Fibroblast of skin of left quadriceps (primary cell): ENCODE measurements around the gene UMODL1.

Source experiments
- DNase-seq, 2 experiments: peaks; one replicate each; pipeline ENCODE4 v3.0.0-alpha.2; 2013; ENCODE audit warnings: low read depth in 2 of 2

The UMODL1 gene

DNA sequence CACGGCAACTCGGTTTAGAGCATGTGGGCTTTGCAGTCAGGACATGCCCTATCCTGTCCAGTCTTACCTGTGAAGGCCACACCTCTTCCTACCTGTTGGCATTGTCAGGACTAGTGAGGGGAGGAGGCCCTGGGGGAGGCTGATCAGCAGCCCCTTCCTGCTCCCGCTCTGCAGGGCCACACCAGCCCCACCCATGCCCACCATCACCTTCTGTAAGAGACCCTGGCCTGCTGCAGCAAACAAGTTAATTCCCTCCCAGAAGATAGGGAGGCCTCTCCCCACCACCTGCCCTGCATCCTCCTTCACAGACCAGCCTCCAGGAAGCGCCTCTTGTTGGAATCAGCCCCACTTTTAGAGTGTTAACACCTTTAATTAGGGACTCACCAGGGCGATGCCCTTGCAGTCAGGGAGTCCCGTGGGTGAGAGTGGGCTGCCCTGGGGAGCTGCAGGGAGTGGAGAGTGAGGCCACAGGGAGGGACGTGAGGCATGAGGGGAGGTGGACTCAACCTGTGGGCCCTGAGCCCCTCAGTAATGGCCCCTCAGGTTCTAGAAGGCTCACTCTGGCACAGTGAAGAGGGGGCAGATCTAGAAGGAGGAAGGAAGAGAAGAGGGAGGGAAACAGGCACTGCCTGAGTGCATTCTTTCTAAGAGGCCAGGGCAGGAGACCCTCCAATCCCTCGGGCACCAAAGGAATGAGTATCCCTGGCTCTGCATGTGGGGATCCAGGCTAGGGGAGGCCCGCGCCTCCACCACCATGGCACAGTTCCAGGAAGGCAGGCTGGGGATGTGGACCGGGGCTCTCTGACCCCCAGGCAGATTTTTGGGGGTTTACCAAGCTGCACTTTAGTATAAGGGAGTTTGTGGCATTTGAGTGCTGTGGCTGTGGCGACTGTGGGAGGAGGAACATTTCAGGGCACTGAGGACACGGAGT, 8.2 kb downstream of the UMODL1 start:
- no peak for DNase-seq

GRCh38 chr21:42079939-42080787, 9.0 kb downstream of the UMODL1 start:
- DNase-seq = peak; percentile 37 to 46

DNA sequence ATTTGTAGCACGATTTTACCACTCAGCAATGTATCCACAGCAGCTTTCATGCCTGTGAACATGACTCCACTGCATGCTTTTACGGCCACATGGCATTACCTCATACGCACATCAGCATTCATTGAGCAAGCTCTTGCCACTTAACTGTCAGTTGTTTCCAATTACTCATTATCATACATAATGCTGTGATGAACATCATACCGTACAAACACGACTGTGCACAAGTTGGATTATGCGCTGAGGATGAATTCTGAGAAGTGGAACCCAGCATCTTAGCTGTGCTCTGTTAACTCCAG, 9.6 kb downstream of the UMODL1 start:
- DNase-seq = peak; percentile 83 to 86

DNA sequence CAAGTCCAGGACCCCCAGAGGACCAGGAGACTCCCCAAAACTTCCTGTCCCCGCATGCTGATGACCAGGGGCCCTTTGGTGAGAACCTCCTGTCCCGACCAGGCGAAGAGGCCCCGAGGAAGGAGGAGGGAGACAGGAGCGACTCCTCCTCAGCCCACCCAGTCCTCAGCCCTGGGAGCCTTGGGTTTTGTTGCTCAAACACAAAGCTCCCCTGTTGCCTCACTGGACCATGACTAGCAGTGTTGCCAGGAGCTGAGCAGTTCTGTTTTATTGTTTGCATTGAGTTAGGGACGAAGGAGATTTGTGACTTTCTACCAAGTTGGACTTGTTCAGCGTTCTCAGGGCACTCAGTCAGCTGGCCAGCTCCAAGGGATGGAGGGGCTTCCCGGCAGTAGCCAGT, 10.0 kb downstream of the UMODL1 start:
- DNase-seq = no peak

GRCh38 chr21:42081931-42082381, 10.8 kb downstream of the UMODL1 start:
- DNase-seq = no peak

DNA sequence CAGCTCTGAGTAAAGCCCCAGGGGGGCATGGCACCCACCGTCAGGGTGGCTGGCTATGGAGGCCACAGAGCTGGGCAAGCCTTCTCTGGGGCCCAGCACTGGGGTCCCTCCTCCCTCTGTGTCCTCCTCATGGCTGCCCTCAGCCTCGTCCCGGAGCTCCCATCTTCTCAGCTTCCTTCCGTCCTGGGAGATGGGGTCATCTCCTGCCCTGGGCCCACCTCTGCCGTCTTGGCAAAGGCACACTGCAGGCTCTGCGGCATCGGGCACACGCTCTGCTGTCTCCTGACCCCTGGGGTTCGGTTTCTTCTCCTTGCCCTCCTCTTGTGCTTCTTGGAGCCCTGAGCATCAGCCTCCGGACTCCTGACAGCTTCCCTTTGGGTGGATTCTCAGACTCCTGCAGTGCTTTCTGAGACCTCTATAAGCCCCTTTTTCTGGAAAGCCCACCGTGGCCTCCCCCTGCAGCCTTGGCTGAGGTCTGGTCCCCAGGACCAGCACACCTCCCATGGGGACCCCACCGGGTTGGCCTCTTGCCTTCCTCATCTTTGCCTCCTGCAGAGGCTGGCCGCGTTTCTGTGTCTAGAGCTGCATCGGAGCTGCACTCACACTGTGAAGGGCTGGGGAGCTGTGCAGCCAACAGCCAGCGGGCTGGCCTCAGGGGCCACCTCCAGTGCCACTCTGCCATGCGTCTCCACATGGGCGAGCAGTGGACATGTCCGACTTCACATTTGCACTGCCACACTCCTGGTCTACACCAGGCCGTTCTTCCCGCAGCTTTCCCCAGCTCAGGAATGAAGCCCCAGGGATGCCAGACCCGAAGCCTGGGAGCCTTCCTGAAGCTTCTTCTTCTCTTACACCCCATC, 11.6 kb downstream of the UMODL1 start:
- DNase-seq = no peak

DNA sequence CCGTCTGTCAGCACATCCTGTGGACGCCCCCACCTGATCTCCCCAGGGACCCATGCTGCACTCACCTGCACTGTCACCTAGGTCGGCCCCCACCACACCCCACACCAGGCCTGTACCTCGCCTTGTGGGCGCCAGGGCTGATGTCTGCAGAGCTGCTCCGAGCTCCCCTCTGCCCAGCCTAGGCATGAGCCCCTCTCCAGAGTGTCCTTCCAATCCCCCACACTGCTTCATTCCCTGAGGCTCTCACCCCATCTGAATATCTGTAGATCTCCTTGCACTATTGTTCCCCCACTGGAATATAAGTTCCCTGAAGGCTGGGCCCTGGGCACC, 12.2 kb downstream of the UMODL1 start:
- no peak for DNase-seq

DNA sequence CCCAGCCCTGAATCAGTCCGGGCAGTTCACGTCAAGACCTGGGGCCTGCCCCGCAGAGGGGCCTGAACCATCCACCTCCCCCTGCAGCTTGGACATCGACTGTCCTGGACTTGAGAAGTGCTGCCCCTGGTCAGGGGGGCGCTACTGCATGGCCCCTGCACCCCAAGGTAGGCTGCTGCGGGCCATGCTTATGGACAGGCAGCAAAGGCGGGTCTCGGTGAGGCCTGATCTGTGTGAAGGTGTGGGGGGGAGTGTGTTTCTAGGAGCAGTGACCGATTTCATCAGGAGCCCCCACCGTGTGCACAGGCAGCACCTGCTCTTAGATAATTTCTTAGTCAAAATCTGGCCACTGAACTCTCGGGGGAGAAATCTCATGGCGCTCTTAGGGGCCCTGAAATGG, 13.0 kb downstream of the UMODL1 start:
- DNase-seq = no peak

DNA sequence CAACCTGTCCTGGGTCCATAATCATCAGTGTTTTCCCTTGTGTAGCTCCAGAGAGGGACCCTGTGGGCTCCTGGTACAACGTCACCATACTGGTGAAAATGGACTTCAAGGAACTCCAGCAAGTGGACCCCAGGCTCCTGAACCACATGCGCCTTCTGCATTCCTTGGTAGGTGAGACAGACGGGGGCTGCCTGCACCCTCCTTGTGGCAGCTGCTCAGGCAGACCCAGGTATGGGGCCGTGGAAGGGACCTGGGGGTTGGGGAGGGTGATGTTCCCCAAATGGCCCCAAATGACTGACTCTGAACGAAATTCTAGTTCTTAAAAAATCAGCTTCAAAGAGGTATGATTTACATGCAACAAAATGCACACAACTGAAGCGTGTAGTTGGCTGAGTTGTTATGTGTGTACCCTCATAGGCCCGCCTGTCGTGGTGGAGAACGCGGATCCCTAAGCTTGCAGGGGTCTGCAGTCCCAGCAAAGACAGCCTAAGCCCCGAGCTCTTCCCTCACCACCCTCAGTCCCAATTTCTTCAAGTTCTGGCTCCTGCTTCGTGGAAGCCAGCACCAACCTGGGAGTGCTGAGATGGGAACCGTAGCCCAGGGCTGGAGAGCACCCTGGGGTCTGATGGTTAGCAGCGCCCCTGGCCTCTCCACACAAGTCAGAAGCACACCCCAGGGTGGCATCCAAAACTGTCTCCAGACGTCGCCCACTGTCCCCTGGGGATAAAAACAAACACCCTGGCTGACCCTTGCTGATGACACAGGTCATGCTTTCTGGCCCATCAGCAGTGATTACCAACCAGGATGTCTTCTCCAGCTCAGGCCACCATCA, 14.3 kb downstream of the UMODL1 start:
- no peak for DNase-seq

GRCh38 chr21:42086969-42087368, 15.9 kb downstream of the UMODL1 start:
- no peak for DNase-seq

DNA sequence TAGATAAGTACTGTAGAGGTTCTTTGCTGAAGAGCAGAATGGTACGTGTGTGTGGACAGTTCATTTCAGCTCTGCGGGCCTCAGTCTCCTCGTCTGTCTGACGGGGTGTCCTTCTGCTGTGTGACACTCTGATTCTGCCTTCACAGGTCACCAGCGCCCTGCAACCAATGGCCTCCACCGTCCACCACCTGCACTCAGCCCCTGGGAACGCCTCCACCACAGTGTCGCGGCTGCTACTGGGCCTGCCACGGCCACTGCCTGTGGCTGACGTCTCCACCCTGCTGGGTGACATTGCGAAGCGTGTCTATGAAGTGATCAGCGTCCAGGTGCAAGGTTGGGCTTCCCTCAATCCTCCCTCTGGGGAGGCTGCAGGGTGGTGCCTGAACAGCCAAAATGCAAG, 17.0 kb downstream of the UMODL1 start:
- DNase-seq = no peak

- DNase-seq = no peak
These were observed 17.5 kb downstream of the UMODL1 start for GRCh38 chr21:42088658-42089057.

GRCh38 chr21:42089093-42089631, 18.0 kb downstream of the UMODL1 start:
- no peak for DNase-seq

DNA sequence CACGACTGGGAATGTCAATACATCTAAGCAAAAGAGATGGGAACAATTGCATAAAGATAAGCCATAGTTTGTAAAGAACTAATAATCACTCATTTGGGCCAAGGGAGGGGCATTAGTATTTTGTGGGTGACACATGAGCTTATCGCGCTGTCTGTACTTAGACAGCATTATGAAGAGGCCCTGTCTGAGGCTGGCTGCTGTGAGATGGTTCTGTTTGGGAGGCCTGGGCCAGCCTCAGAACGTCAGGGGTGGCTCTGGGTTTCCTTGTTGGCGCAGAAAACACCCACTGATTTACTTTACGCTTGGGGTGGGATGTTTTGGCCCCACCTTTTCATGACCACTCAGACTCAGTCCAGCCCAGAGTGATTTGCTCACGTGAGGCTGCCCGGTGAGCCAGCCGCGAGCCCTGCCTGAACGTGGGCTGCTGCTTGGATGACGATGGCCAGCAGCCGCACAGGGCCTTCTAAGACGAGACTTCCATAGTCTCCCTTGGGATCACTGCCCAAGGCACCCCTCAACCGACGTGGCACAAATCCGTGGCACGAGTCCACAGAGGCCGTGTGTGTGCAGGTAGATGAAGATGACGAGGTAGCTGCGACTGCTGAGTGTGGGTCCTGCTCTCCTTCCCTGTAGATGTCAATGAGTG, 18.7 kb downstream of the UMODL1 start:
- DNase-seq = no peak

- DNase-seq = no peak
These were observed 20.9 kb downstream of the UMODL1 start for GRCh38 chr21:42091899-42092508.

GRCh38 chr21:42092771-42093170, 21.7 kb downstream of the UMODL1 start:
- no peak for DNase-seq

- DNase-seq = no peak
These were observed 22.1 kb downstream of the UMODL1 start for GRCh38 chr21:42093186-42093585.

- peak; percentile 60 to 61 for DNase-seq
These were observed 22.9 kb downstream of the UMODL1 start for GRCh38 chr21:42093991-42094421.

GRCh38 chr21:42094811-42095210, 23.7 kb downstream of the UMODL1 start:
- DNase-seq = no peak

DNA sequence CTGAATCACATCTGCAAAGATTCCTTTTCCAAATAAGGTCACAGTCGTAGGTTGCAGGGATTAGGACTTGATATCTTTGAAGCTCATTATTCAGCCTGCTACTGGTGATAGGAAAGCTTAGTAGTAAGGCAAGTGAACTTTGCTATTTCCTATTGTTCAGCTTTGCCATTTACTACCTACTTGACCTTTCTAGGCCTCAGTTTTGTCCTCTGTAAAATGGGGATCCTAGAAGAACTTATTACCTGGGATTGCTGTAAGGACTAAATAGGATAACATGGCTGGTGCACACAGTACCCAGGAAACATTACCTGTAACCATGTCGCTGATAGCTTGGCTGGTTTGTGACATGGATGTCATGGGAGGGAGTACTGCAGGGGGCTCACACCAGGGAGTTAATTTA, 24.5 kb downstream of the UMODL1 start:
- no peak for DNase-seq
